ENCODE measurements around the gene GID4.

Gene GID4

GRCh38 chr17:18035704-18036103 is 3.5 kb upstream of the GID4 start:
- DNase-seq (ENCODE audit: low read depth) = no peak
- no peak for TF ChIP-seq CTCF (conservative IDR thresholded peaks at IDR 0.05; ENCODE audit: low read depth, low read length)
- H3K4me3 ChIP-seq (ENCODE audit: low read depth, low read length) = no peak overlapping the region

GRCh38 chr17:18037486-18037885 is 1.7 kb upstream of the GID4 start:
- TF ChIP-seq CTCF (conservative IDR thresholded peaks at IDR 0.05; ENCODE audit: low read depth, low read length) = no peak
- H3K4me3 ChIP-seq (ENCODE audit: low read depth, low read length) = no peak overlapping the region
- DNase-seq (ENCODE audit: low read depth) = no peak

- no peak for DNase-seq (ENCODE audit: low read depth)
- no peak for TF ChIP-seq CTCF (conservative IDR thresholded peaks at IDR 0.05; ENCODE audit: low read depth, low read length)
- peak overlapping the region; percentile 95 for H3K4me3 ChIP-seq (ENCODE audit: low read depth, low read length)
These were observed 908 bp upstream of the GID4 start for GRCh38 chr17:18038149-18038850.

- TF ChIP-seq CTCF (conservative IDR thresholded peaks at IDR 0.05; ENCODE audit: low read depth, low read length) = no peak
- peak overlapping the region; percentile 95 for H3K4me3 ChIP-seq (ENCODE audit: low read depth, low read length)
- DNase-seq (ENCODE audit: low read depth) = peak; percentile 24
These were observed 490 bp downstream of the GID4 start for GRCh38 chr17:18039535-18040260.

- TF ChIP-seq CTCF (conservative IDR thresholded peaks at IDR 0.05; ENCODE audit: low read depth, low read length) = no peak
- DNase-seq (ENCODE audit: low read depth) = no peak
- peak overlapping the region; percentile 95 for H3K4me3 ChIP-seq (ENCODE audit: low read depth, low read length)
These were observed 1.2 kb downstream of the GID4 start for GRCh38 chr17:18040261-18040858.

- peak; percentile 19 for DNase-seq (ENCODE audit: low read depth)
- no peak for TF ChIP-seq CTCF (conservative IDR thresholded peaks at IDR 0.05; ENCODE audit: low read depth, low read length)
These were observed 2.6 kb downstream of the GID4 start for GRCh38 chr17:18041776-18042175.

More at GRCh38 chr17:18041776-18042175, 2.6 kb downstream of the GID4 start:
- no peak overlapping the region for H3K4me3 ChIP-seq (ENCODE audit: low read depth, low read length)
